HS-5 (cell line): ENCODE results near the gene SMCR8.
A peak's percentile ranks its signal among the peaks of the same experiment; 100 is the strongest.
"Not testable (repeated sequence)": the region's sequence is repeated elsewhere in the genome, so short reads cannot be mapped to it uniquely, and the experiment has no call there.

Experiments used
- DNase-seq: peaks from one replicate; pipeline ENCODE4 v3.0.0-alpha.2; 2012; ENCODE audit warnings: low read depth

SMCR8 gene

DNA sequence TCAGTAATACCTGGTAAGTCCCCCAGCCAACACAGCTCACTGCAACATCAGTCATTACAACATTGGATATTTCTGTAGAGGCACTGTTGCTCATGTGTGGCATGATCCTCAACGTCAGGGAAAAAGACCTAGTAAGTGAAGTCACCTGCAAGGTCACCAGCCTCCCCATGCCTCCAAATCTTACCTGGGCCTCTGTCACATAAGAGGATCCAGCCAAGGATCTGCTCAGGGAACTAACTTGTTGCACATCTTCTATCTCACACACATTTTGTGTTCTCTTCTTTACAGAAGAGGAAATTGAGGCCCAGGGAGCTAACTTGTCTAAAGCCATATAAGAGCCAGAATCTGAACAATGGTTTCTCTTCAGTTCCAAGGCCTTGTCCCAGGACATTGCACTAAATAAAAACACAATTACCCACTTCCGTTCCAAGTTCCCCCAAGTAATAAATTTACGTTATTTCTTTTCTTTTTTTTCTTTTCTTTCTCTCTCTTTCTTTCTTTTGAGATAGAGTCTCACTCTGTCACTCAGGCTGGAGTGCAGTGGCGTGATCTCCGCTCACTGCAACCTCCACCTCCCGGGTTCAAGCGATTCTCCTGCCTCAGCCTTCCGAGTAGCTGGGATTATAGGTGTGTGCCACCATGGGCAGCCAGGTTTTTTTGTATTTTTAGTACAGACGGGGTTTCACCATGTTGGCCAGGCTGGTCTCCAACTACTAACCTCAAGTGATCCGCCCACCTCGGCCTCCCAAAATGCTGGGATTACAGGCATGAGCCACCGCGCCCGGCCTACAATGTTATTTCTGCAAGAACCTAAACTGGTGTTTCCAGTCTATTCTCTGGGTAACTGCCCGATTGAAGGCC lies 47.0 kb downstream of the SMCR8 start:
- no peak for DNase-seq

DNA sequence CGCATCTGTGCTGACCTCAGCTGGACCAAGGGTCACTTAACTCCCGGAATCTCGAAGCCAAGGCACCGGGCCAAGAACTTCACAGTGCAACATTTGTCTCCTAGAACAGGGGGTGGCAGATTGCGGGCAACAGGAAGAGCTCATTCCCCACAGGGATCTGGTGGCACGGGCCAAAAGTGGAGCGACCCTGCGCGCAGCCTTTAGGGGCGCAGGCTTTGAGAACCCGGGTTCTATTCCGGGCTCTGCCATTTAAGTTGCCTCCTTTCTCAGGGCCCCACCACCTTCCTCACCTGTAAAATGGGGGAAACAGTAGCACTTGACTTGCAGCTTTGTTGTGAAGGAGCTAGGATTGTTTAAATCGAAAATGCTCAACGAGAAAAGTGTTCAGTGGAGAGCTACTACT lies 47.6 kb downstream of the SMCR8 start:
- no peak for DNase-seq

DNA sequence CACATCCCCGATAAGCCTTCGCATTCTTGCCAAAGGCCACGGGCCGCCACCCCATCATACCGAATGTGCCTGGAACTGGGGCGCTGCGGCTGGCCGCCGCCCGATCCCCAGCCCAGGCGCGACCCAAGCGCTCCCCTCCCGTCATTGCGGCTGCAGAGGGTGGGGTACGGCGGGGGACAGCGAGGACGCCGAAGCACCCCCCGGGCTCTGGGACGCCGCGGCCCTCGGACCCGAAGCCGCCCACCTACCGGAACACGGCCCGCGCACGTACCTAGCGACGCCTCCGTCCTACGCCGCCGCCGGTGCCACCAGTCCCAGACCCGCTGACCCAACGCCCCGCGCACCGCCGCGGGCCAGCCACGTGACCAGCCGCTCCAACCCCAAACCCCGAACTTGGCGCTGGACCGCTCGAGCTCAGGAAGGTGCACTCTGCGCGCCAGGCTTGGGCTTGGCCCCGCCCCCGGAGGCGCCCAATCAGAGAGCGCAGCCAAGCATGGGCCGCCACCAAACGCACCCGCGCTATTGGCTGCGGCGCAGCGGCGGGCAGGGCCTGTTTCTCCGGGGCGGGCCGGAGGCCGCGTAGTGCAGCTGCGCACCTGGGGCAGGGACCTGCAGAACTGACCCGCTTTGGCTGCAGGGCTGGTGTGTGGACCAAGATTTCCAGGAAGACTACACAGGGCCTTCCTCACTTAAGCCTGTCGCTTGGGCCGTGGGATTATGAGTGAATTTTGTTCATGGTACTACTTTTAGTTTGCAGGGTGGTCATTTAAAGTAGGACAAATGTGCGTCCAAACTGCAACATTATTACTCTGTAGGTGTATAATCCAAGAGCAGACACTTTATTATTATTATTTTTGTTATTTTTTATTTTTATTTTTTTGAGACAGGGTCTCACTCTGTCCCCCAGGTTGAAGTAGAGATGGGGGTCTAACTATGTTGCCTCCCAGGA lies 48.3 kb downstream of the SMCR8 start, which contains the start of gene SHMT1:
SHMT1 (minus strand) TSS at position 450 of the 949 bp plus-strand sequence. CDS start 7,569 bp downstream, outside the sequence.
- peak; percentile 67 for DNase-seq

DNA sequence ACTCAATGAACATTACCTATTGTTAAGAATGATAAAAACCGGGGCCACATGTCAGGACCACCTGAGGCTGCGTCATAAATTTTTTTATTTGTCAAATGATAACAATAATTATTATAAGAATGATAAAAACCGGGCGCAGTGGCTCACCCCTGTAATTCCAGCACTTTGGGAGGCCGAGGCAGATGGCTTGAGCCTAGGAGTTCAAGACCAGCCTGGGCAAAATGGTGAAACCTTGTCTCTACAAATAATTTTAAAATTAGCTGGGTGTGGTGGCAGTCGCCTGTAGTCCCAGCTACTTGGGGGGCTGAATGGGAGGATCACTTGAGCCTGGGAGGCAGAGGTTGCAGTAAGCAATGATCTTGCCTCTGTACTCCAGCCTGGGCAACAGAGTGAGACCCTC lies 49.1 kb downstream of the SMCR8 start:
- DNase-seq: no peak

DNA sequence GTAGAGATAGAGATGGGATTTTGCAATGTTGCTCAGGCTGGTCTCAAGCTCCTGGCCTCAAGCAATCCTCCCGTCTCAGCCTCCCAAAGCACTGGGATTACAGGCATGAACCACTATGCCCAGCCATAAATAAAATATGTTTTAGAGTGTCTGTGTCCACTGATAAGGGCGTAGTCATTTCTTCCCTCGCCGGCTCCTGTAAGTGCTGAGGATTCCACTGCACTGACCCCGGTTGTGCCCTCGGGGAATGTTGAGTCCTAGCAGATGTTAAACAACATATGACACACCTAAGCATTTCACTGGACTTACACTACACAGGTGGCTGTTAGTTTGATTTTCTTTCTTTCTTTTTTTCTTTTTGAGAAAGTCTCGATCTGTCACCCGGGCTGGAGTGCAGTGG lies 53.9 kb downstream of the SMCR8 start:
- no peak for DNase-seq

DNA sequence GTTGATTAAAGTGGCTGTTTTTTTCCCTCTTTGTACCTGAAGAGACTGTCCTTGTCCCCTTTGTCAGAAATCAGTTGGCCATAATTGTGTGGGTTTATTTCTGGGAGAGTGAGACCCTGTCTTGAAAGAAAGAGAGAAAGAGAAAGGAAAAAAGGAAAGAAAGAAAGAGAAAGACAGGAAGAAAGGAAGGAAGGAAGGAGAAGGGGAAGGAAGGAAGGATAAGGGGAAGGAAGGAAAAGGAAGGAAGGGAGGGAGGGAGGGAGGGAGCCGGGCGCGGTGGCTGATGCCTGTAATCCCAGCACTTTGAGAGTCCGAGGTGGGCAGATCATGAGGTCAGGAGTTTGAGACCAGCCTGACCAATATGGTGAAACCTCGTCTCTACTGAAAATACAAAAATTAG lies 55.7 kb downstream of the SMCR8 start:
- no peak for DNase-seq

DNA sequence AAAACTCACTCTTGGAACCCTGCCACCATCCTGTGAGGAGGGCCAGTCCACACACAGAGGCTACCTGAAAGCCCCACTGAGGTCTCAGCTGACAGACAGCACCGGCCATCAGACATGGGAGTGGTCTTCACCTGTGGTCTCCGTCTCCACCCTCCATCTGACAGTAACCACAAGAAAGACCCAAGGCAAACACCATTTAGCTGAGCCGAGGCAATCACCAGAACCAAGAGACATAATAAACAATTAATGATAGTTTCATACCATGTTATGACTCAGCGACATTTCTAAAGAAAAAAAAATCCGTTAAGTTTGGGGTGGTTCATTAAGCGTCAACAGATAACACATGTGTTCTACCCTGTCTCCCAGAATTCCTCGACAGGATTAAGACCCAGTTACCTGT lies 56.4 kb downstream of the SMCR8 start:
- DNase-seq: no peak

DNA sequence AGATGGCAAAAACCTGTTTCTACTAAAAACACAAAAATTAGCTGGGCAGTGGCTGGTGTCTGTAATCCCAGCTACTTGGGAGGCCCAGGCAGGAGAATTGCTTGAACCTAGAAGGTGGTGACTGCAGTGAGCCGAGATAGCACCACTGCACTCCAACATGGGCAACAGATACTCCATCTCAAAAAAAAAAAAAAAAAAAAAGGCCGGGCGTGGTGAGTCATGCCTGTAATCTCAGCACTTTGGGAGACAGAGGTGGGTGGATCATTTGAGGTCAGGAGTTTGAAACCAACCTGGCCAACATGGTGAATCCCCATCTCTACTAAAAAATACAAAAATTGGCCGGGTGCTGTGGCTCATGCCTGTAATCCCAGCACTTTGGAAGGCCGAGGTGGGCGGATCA lies 58.1 kb downstream of the SMCR8 start:
- not testable (repeated sequence) for DNase-seq

DNA sequence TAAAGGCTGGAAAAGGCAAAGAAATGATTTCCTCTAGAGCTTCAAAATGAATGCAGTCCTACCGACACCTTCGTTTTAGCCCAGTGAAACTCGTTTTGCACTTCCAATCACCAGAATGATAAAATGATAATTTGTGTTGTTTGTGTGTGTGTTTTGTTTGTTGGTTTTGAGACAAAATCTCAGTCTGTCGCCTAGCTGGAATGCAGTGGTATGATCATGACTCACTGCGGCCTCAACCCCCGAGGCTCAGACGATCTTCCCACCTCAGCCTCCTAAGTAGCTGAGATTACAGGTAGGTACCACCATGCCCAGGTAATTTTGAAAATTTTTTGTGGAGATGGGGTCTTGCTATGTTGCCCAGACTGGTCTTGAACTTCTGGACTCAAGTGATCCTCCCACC lies 59.1 kb downstream of the SMCR8 start:
- no peak for DNase-seq
